Renal cortex interstitium (tissue), 11 donors: Measurements from ENCODE around the gene KRTAP4-9. TPM values are rescaled to one million over a fixed set of nuclear protein-coding genes. Genes with fewer than 3 reads are reported as not detected.

Experiments
- DNase-seq, 11 donors: peaks; one replicate each; pipeline ENCODE4 v3.0.0-alpha.2; 2013; ENCODE audit warnings: low read depth in 9 of 11, low spot score in 4 of 11; ENCODE audit errors: extremely low read depth in 1 of 11
- polyA plus RNA-seq, 3 donors: library from polyadenylated mRNA; unstranded; fragments of 120-200 nt; gene quantifications; one replicate each; pipeline ENCODE4 v1.2.1, GENCODE V29; 2013; ENCODE audit not compliant: insufficient read length in 3 of 3

The KRTAP4-9 gene
- polyA plus RNA-seq, 3 donors = not detected

- DNase-seq = no peak
Measured at GRCh38 chr17:41153856-41154255, 48.7 kb downstream of the KRTAP4-9 start.

Other genes starting within 250 kb of the KRTAP4-9 start
- gene KRT12, start 238.2 kb upstream of the KRTAP4-9 start, polyA plus RNA-seq = not detected
- under 1 TPM in 2 of 3 donors, not detected in 1; 0.11 to 0.19 TPM for gene KRT20, start 220.1 kb upstream of the KRTAP4-9 start, polyA plus RNA-seq
- 1 to 10 TPM in 1 of 3 donors, under 1 TPM in 2; 0.80 to 1.4 (median 0.94) TPM for gene KRT23, start 167.7 kb upstream of the KRTAP4-9 start, polyA plus RNA-seq
- gene KRT39, start 138.4 kb upstream of the KRTAP4-9 start, polyA plus RNA-seq = not detected
- not detected for gene KRT40, start 121.1 kb upstream of the KRTAP4-9 start, polyA plus RNA-seq
- not detected for gene KRTAP3-3, start 111.2 kb upstream of the KRTAP4-9 start, polyA plus RNA-seq
- not detected for gene KRTAP3-2, start 105.5 kb upstream of the KRTAP4-9 start, polyA plus RNA-seq
- not detected for gene KRTAP3-1, start 96.3 kb upstream of the KRTAP4-9 start, polyA plus RNA-seq
- not detected for gene KRTAP1-5, start 78.2 kb upstream of the KRTAP4-9 start, polyA plus RNA-seq
- gene KRTAP1-4, start 75.2 kb upstream of the KRTAP4-9 start, polyA plus RNA-seq = not detected
- not detected for gene KRTAP1-3, start 70.5 kb upstream of the KRTAP4-9 start, polyA plus RNA-seq
- gene KRTAP1-1, start 63.9 kb upstream of the KRTAP4-9 start, polyA plus RNA-seq = not detected
- gene KRTAP2-1, start 58.1 kb upstream of the KRTAP4-9 start, polyA plus RNA-seq = not detected
- not detected for gene KRTAP2-2, start 50.2 kb upstream of the KRTAP4-9 start, polyA plus RNA-seq
- gene KRTAP2-3, start 45.3 kb upstream of the KRTAP4-9 start, polyA plus RNA-seq = not detected
- not detected for gene KRTAP2-4, start 39.5 kb upstream of the KRTAP4-9 start, polyA plus RNA-seq
- gene KRTAP4-7, start 21.2 kb upstream of the KRTAP4-9 start, polyA plus RNA-seq = not detected
- not detected for gene KRTAP4-8, start 7.2 kb upstream of the KRTAP4-9 start, polyA plus RNA-seq
- not detected for gene KRTAP4-16, start 3.2 kb upstream of the KRTAP4-9 start, polyA plus RNA-seq
- gene KRTAP4-11, start 13.0 kb downstream of the KRTAP4-9 start, polyA plus RNA-seq = not detected
- gene KRTAP4-12, start 18.8 kb downstream of the KRTAP4-9 start, polyA plus RNA-seq = not detected
- gene KRTAP4-6, start 35.2 kb downstream of the KRTAP4-9 start, polyA plus RNA-seq = not detected
- not detected for gene KRTAP4-5, start 44.4 kb downstream of the KRTAP4-9 start, polyA plus RNA-seq
- gene KRTAP4-4, start 55.4 kb downstream of the KRTAP4-9 start, polyA plus RNA-seq = not detected
- not detected for gene KRTAP4-3, start 62.8 kb downstream of the KRTAP4-9 start, polyA plus RNA-seq
- not detected for gene KRTAP4-2, start 72.8 kb downstream of the KRTAP4-9 start, polyA plus RNA-seq
- not detected for gene KRTAP4-1, start 79.5 kb downstream of the KRTAP4-9 start, polyA plus RNA-seq
- gene KRTAP9-1, start 84.5 kb downstream of the KRTAP4-9 start, polyA plus RNA-seq = not detected
- gene KRTAP9-2, start 121.3 kb downstream of the KRTAP4-9 start, polyA plus RNA-seq = not detected
- gene KRTAP9-3, start 127.1 kb downstream of the KRTAP4-9 start, polyA plus RNA-seq = not detected
- gene KRTAP9-8, start 132.6 kb downstream of the KRTAP4-9 start, polyA plus RNA-seq = not detected
- gene KRTAP9-4, start 144.3 kb downstream of the KRTAP4-9 start, polyA plus RNA-seq = not detected
- gene KRTAP9-9, start 150.0 kb downstream of the KRTAP4-9 start, polyA plus RNA-seq = not detected
- under 1 TPM in 1 of 3 donors, not detected in 2; 0.19 TPM for gene KRTAP9-6, start 160.0 kb downstream of the KRTAP4-9 start, polyA plus RNA-seq
- gene KRTAP9-7, start 170.3 kb downstream of the KRTAP4-9 start, polyA plus RNA-seq = not detected
- not detected for gene KRTAP29-1, start 197.5 kb downstream of the KRTAP4-9 start, polyA plus RNA-seq
- gene KRTAP16-1, start 203.9 kb downstream of the KRTAP4-9 start, polyA plus RNA-seq = not detected
- under 1 TPM in 1 of 3 donors, not detected in 2; 0.17 TPM for gene KRTAP17-1, start 210.3 kb downstream of the KRTAP4-9 start, polyA plus RNA-seq
- not detected for gene KRT33A, start 245.4 kb downstream of the KRTAP4-9 start, polyA plus RNA-seq